Suppressor macrophage (primary cell): ENCODE results near the gene CEP57L1.
"Not testable (repeated sequence)": the region's sequence is repeated elsewhere in the genome, so short reads cannot be mapped to it uniquely, and the experiment has no call there.

ENCODE experiments used
- DNase-seq, 4 experiments: peaks; one replicate each; pipeline ENCODE4 v3.0.0-alpha.2; 2020 to 2022

The CEP57L1 gene

GRCh38 chr6:109178921-109179320, 83.6 kb downstream of the CEP57L1 start:
- no peak for DNase-seq

- DNase-seq = no peak
These were observed 84.2 kb downstream of the CEP57L1 start for GRCh38 chr6:109179507-109179906.

GRCh38 chr6:109182578-109182977, 87.3 kb downstream of the CEP57L1 start:
- no peak for DNase-seq

DNA sequence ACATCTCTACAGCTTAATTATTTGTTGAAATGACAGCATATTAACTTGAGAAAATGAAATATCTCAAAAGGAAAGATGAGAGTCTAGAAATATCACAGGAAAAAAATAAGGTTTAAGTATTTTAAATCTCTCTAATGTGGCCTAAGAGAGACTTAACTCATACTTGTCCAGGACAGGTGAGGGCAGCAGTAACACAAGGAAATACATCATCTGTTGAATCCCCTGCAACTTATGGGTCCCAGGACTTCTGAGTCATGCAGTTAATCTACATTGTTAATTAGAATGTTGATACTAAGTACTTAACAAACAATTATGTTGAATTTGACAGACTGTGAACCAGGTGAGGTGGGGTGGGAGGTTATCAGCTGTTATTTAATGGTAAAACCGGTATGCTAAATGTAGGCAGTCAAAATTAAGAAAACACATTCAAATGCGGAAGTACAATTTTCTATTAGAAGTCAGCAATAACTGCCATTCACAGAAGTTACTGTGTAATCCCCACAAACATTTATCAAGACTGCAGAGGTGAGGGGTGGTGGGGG, 87.9 kb downstream of the CEP57L1 start:
- DNase-seq = no peak

DNA sequence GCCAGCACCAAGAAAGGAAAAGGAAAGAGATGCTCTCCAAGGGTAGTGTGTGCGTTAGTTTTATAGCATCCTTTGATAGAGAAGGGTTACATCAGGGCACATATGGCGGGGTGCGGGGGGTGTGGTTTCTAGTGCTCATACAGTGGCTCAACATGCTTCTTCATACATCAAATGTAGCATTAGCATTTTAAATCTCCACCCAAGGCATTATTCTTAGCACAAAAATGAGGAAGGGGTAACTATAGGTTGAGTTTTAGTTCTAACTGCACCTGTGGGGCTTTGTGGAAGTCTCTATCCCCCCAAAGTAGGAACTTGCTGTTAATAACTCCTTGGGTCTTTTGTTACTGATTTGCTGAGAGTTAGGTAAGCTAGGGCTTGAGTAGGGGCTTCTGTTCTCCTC, 89.3 kb downstream of the CEP57L1 start:
- DNase-seq = no peak

DNA sequence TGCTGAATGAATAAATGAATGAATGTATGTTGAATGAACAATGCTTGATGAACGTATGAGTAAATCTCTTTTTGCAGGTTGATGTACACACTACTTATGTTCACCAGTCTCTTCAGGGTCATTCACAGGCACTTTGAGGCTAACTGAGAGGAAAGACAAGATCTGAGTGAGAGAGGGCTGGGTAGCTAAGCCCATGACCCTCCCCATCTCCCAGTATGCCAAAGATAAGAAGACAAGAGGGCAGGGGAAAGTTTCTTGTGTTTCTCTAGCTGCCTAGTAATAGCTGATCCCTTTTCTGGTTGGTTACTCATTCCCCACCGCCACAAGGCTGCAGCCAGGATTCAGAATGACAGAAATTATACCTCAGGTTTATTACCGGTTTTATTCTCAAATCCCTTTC, 90.7 kb downstream of the CEP57L1 start:
- DNase-seq = no peak

- DNase-seq = peak; percentile 51 to 73 (median 64)
These were observed 92.2 kb downstream of the CEP57L1 start for GRCh38 chr6:109187399-109188114.

GRCh38 chr6:109188115-109188411, 92.8 kb downstream of the CEP57L1 start:
- DNase-seq = no peak

- not testable (repeated sequence) for DNase-seq
These were observed 96.1 kb downstream of the CEP57L1 start for GRCh38 chr6:109191368-109191767.

GRCh38 chr6:109192865-109193264, 97.6 kb downstream of the CEP57L1 start:
- no peak for DNase-seq

DNA sequence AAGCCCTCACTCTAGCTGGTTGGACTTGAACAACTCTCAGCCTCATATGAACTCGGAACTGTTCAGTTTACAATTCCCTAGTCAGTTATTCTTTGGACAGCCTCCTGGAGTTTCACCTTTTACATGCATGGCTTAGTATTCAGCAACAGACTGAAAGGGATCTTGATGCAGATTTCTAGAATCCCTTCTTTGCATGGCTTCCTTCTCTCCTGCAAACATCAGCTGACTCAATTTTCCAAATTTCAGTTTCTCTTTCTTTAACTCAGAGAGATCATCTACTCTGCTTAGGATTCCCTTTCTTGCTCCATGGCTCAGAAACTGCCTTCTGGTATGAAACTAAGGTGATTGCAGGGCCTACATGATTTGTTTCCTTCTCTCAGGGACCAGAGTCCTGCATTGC, 99.6 kb downstream of the CEP57L1 start:
- DNase-seq = peak in 3 of 4 experiments; percentile 6 to 38 (median 11)

GRCh38 chr6:109197061-109197460, 101.8 kb downstream of the CEP57L1 start:
- no peak for DNase-seq

DNA sequence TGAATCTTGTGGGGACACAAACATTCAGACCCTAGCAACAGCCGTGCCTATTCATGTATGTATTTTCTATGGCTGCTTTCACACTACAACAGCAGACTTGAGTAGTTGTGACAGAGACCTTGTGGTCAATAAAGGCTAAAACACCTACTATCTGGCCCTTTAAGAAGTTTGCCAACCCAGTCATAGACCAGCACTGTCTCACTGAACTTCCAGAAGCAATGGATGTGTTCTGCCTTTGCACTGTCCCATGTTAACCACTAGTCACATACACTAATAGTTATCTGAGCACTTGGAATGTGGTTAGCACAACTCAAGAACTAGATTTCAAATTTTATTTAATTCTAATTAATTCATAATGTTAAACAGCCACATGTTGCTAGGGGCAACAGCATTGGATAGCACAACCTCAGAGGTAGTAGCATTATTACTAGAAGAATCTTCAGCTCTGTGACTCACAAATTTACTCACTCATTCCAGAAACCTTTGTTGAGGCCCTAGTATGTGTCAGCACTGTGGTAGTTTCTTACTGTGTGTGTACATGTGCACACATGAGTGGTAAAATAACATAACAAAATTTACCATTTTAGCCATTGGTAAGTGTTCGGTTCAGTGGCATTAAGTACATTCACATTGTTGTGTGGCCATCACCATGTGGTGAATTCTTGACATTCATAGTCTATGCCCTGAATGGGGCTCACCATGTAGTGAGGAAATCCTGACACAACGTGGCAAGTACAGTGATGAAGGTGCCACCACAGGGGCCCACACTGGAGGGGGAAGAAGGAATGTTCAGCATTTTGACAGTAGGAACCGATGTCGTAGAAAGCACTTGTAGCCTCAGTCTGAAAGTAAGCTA, 107.3 kb downstream of the CEP57L1 start:
- no peak for DNase-seq

- DNase-seq = no peak
These were observed 109.2 kb downstream of the CEP57L1 start for GRCh38 chr6:109204511-109204910.

DNA sequence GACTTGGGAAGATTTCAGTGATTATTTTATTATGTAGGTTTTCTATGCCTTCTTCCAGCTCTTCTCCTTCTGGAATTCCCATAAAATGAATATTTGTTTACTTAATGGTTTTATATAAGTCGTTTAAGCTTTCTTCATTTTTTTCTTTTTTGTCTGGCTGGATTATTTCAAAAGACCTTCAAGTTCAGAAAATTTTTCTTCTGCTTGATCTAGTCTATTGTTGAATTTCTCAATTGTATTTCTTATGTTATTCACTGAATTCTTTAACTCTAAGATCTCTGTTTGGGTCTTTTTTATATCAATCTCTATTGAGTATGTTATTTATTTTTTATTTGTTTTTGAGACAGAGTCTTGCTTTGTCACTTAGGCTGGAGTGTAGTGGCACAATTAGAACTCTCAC, 117.4 kb downstream of the CEP57L1 start:
- DNase-seq = no peak
